ENCODE measurements around the gene TJP2.

DNA sequence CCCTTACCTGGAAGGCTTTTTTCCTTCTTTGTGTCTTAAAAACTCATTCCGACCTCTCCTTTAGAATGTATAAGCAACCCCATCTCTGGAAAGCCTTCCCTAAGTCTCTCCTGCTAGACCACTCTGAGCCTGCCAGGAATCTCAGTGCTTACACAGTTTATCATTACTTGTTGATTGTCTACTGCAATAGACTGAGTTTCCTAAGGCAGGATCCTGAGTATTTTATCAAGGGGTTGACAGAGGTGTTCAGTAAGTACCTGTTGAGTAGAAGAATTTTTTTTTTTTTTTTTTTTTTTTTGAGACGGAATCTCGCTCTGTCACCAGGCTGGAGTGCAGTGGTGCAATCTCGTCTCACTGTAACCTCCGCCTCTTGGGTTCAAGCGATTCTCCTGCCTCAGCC, 2.6 kb upstream of the TJP2 start:
- TF ChIP-seq, protein P1, sequence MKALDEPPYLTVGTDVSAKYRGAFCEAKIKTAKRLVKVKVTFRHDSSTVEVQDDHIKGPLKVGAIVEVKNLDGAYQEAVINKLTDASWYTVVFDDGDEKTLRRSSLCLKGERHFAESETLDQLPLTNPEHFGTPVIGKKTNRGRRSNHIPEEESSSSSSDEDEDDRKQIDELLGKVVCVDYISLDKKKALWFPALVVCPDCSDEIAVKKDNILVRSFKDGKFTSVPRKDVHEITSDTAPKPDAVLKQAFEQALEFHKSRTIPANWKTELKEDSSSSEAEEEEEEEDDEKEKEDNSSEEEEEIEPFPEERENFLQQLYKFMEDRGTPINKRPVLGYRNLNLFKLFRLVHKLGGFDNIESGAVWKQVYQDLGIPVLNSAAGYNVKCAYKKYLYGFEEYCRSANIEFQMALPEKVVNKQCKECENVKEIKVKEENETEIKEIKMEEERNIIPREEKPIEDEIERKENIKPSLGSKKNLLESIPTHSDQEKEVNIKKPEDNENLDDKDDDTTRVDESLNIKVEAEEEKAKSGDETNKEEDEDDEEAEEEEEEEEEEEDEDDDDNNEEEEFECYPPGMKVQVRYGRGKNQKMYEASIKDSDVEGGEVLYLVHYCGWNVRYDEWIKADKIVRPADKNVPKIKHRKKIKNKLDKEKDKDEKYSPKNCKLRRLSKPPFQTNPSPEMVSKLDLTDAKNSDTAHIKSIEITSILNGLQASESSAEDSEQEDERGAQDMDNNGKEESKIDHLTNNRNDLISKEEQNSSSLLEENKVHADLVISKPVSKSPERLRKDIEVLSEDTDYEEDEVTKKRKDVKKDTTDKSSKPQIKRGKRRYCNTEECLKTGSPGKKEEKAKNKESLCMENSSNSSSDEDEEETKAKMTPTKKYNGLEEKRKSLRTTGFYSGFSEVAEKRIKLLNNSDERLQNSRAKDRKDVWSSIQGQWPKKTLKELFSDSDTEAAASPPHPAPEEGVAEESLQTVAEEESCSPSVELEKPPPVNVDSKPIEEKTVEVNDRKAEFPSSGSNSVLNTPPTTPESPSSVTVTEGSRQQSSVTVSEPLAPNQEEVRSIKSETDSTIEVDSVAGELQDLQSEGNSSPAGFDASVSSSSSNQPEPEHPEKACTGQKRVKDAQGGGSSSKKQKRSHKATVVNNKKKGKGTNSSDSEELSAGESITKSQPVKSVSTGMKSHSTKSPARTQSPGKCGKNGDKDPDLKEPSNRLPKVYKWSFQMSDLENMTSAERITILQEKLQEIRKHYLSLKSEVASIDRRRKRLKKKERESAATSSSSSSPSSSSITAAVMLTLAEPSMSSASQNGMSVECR (CRISPR knock-in tag; IDR thresholded peaks at IDR 0.05; ENCODE audit: borderline replicate concordance), result no peak
- TF ChIP-seq, protein P2, sequence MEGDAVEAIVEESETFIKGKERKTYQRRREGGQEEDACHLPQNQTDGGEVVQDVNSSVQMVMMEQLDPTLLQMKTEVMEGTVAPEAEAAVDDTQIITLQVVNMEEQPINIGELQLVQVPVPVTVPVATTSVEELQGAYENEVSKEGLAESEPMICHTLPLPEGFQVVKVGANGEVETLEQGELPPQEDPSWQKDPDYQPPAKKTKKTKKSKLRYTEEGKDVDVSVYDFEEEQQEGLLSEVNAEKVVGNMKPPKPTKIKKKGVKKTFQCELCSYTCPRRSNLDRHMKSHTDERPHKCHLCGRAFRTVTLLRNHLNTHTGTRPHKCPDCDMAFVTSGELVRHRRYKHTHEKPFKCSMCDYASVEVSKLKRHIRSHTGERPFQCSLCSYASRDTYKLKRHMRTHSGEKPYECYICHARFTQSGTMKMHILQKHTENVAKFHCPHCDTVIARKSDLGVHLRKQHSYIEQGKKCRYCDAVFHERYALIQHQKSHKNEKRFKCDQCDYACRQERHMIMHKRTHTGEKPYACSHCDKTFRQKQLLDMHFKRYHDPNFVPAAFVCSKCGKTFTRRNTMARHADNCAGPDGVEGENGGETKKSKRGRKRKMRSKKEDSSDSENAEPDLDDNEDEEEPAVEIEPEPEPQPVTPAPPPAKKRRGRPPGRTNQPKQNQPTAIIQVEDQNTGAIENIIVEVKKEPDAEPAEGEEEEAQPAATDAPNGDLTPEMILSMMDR (IDR thresholded peaks at IDR 0.05), result no peak
- TF ChIP-seq NR1H2 (CRISPR knock-in tag; IDR thresholded peaks at IDR 0.05) (no peak), NR3C1 (CRISPR knock-in tag; conservative IDR thresholded peaks at IDR 0.05; ENCODE audit: low read depth) (no peak), ZNF671 (CRISPR knock-in tag; IDR thresholded peaks at IDR 0.05) (no peak), MXD4 (CRISPR knock-in tag; IDR thresholded peaks at IDR 0.05; ENCODE audit: borderline replicate concordance) (no peak), SMAD4 (CRISPR knock-in tag; IDR thresholded peaks at IDR 0.05) (no peak), IRF2 (CRISPR knock-in tag; IDR thresholded peaks at IDR 0.05; ENCODE audit: borderline replicate concordance, low read depth) (no peak), CREB1 (CRISPR knock-in tag; IDR thresholded peaks at IDR 0.05) (no peak)
- TF ChIP-seq, protein P3, sequence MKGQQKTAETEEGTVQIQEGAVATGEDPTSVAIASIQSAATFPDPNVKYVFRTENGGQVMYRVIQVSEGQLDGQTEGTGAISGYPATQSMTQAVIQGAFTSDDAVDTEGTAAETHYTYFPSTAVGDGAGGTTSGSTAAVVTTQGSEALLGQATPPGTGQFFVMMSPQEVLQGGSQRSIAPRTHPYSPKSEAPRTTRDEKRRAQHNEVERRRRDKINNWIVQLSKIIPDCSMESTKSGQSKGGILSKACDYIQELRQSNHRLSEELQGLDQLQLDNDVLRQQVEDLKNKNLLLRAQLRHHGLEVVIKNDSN (CRISPR knock-in tag; IDR thresholded peaks at IDR 0.05), result no peak
- TF ChIP-seq, protein P4, sequence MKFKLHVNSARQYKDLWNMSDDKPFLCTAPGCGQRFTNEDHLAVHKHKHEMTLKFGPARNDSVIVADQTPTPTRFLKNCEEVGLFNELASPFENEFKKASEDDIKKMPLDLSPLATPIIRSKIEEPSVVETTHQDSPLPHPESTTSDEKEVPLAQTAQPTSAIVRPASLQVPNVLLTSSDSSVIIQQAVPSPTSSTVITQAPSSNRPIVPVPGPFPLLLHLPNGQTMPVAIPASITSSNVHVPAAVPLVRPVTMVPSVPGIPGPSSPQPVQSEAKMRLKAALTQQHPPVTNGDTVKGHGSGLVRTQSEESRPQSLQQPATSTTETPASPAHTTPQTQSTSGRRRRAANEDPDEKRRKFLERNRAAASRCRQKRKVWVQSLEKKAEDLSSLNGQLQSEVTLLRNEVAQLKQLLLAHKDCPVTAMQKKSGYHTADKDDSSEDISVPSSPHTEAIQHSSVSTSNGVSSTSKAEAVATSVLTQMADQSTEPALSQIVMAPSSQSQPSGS (CRISPR knock-in tag; IDR thresholded peaks at IDR 0.05; ENCODE audit: borderline replicate concordance, low read depth), result no peak
